ENCODE data around the gene NKTR. TPM values are rescaled to one million over a fixed set of nuclear protein-coding genes. Genes with fewer than 3 reads are reported as not detected.

NKTR gene
- total RNA-seq, 1 experiment from 2014 or later: 26.9 TPM

DNA sequence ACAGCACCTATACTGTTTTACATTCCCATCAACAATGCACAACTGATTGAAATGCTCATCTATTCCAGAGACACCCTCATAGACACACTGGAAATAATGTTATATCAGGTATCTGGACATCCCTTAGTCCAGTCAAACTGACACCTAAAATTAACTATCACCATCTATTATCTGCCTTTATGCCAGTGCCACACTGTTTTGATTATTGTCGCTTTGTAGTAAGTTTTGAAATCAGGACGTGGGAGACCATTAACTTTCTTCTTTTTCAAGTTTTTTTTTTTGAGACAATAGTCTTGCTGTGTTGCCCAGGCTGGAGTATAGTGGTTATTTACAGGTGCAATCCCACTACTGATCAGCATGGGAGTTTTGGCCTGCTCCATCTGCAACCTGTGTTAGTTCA is 75.4 kb downstream of the NKTR start:
- DNase-seq (ENCODE audit: extremely low read depth, low read depth): no peak

DNA sequence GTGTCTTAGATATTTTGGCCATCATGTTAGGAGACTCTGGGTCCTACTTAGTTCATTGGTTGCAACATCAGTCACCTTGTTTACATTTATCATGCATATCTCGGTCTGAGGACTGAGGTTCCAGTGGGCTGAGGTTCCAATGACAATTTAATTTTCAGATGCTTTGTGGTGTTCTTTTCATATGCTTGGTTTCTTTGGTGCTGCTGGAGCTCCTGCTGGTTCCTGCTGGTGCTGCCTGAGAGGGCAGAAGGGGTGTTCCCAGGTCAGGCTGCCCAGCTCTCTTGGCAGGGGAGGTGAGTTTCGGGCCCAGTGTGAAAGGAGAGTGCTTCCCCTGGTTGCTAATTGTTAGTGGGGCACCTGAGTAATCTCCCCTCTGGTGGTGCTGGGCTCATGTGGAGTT is 78.0 kb downstream of the NKTR start:
- DNase-seq (ENCODE audit: extremely low read depth, low read depth): no peak

DNA sequence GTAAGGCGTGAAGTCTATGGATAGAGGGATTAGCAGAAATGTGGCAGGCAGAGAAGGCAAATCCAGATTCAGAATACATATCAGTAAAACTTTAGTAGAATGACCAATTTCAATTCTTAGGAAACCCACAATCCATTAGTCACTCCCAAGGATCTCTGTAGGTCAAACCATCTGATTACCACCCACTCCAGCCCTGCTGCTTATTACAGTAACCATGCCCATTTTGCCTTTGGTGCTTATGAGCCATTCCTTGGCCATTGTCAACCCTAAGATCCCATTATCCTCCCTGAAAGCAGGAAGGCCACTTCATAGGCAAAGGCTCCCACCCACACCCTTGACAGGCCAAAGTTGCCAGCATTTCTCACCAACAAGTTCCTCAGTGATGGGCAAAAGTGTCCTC is 79.8 kb downstream of the NKTR start:
- no peak for DNase-seq (ENCODE audit: extremely low read depth, low read depth)

DNA sequence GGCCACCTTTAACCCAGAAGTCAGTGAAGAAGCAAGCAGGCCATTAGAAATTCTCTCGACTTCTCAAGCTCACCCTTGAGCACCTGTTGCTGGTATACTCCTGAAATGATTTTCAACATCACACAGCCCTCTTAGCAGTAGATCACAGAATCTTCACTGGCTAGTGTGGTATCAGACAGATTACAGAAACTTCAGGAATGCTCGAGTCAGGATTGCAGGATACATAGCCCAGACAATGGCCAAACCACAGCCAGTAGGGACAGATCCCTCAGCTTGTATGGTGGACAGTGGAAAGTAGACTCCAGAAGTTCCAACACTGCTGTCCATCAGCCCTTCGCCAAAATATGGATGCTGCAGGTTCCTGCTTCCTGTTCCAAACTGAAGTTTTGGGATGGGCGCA is 80.3 kb downstream of the NKTR start:
- no peak for DNase-seq (ENCODE audit: extremely low read depth, low read depth)

DNA sequence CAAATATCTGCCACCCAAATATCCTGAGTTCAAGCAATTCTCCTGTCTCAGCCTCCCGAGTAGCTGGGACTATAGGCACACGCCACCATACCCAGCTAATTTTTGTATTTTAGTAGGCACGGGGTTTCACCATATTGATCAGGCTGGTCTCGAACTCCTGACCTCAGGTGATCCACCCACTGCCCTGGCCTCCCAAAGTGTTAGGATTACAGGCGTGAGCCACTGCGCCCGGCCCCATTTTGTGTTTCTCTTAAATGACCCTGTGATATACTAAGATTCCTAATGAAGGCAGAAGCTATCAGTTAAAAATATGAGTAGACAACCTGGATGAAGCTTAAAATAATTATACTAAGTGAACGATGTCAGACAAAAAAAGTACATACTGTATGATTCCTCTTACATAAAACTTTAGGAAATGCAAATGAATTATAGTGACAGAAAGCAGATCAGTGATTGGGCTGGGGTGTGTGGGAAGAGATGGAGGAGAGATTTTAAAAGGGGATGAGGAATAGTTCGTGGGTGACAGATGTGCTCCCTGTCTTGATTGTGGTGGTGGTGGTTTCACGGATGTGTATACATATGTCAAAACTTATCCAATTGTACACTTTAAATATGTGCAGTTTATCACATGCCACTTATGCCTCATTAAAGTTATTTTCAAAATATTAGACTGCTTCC is 81.0 kb downstream of the NKTR start:
- DNase-seq (ENCODE audit: extremely low read depth, low read depth): no peak

DNA sequence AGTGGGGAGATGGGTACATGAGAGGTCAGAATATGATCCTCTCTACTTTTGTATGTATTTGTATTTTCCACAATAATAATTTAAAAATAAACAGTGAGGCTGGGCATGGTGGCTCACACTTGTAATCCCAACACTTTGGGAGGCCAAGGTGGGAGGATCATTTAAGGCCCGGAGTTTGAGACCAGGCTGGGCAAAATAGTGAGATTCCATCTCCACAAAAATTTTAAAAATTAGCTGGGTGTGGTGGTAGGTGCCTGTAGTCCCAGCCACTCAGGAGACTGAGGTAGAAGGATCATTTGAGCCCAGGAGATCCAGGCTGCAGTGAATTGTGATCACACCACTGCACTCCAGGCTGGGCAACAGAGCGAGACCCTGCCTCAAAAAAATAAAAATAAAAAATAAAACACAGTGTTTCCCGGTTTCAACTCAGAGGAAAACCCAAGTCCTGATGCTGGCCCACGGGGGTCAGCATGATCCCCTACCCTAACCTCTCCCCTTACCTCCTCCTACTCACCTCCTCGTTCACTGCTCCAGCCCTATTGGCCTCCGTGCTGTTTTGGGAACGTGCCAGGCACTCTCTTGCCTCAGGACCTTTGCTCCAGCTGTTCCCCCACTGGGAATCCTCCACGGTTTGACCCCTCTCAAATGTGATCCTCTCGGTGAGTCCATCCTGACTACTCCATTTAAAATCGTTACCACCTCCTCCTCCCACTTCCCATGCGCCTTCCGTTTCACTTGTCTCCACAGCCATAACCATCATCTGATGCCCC is 82.0 kb downstream of the NKTR start:
- no peak for DNase-seq (ENCODE audit: extremely low read depth, low read depth)

DNA sequence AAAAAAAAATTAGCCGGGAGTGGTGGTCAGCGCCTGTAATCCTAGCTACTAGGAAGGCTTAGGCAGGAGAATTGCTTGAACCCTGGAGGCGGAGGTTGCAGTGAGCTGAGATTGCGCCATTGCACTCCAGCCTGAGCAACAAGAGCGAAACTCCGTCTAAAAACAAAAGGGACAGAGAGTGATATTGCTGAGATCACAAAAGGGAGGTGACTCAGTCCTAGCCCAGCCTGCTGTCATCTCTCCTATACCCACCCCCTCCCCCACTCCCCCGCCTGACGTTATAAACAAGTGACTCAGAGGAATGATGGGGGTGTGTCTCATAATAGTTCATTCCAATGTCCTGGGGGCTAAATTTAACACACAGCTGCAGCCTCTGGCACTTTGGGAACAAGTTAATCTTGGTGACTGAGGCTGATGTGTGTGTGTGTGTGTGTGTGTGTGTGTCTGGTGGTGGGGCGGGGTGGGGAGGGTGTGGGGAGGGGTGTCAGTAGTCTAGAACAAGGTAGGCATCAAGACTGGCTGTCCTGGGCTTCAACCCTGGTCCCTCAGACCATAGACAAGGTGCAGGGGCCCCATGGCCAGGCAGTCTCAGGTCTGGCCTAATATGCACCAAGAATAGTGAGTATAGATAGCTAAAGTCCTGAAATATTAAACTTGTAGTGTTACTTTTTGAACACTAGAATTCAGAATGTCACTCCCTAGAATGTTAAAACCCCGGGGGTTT is 83.6 kb downstream of the NKTR start:
- peak; percentile 78 for DNase-seq (ENCODE audit: extremely low read depth, low read depth)

DNA sequence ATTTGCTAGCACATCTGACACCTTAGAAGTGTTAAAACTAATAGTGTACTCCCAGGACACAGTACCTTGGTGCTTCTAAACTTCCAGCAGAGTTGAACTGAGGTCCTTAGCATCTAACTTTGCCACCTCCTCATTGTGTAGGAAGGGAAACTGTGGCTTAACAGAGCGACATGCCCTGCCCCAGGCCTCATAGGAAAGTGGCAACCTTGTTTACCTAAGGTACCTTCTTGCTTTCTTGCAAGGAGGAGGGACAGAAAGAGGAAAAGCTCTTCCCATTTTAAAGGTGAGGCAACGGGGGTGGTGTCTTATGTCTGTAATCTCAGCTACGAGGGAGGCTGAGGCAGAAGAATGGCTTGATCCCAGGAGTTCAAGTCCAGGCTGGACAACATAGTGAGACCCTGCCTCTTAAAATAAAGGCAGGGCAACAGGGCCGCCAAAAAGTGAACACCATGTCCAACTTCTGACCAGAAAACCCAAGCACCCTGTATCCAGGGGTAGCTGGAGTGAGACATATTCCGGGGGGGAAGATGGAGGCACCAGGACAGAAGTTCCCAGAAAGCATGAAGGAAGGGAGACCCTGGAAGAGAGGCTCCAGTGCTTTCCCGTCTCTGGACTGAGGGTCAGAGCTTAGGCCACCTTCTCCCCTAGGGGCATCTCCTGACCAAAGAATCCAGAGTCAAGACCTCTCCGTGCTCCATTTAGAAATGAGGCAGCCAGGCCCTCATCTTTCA is 84.3 kb downstream of the NKTR start:
- no peak for DNase-seq (ENCODE audit: extremely low read depth, low read depth)

DNA sequence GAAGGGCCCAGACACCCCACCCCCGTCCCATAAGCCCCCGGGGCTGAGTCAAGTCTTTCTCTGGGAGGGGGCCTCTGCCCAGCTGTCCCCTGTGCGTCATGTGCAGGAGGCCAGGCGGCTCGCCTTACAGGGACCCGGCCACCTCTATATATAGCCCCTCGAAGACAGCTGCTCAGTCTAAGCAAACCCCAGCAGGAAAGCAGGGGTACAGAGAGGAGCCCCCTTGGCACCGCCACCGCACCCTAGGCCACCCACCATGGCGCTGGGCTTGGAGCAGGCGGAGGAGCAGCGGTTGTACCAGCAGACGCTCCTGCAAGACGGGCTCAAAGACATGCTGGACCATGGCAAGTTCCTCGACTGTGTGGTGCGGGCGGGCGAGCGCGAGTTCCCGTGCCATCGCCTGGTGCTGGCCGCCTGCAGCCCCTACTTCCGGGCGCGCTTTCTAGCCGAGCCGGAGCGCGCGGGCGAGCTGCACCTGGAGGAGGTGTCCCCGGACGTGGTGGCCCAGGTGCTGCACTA is 84.9 kb downstream of the NKTR start, which contains the start of gene KLHL40:
KLHL40 (plus strand) TSS at position 175 of the 519 bp plus-strand sequence; CDS start at position 257, 82 bp downstream.
- no peak for DNase-seq (ENCODE audit: extremely low read depth, low read depth)

DNA sequence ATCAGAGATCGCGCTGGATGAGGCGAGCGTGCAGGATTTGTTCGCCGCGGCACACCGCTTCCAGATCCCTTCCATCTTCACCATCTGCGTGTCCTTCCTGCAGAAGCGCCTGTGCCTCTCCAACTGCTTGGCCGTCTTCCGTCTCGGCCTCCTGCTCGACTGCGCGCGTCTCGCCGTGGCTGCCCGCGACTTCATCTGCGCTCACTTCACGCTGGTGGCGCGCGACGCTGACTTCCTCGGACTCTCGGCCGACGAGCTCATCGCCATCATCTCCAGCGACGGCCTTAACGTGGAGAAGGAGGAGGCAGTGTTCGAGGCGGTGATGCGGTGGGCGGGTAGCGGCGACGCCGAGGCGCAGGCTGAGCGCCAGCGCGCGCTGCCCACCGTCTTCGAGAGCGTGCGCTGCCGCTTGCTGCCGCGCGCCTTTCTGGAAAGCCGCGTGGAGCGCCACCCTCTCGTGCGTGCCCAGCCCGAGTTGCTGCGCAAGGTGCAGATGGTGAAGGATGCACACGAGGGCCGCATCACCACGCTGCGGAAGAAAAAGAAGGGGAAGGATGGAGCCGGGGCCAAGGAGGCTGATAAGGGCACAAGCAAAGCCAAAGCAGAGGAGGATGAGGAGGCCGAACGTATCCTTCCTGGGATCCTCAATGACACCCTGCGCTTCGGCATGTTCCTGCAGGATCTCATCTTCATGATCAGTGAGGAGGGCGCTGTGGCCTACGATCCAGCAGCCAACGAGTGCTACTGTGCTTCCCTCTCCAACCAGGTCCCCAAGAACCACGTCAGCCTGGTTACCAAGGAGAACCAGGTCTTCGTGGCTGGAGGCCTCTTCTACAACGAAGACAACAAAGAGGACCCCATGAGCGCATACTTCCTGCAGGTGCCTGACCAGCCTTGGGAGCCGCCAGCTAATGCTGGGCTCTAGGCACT is 85.7 kb downstream of the NKTR start:
- no peak for DNase-seq (ENCODE audit: extremely low read depth, low read depth)

DNA sequence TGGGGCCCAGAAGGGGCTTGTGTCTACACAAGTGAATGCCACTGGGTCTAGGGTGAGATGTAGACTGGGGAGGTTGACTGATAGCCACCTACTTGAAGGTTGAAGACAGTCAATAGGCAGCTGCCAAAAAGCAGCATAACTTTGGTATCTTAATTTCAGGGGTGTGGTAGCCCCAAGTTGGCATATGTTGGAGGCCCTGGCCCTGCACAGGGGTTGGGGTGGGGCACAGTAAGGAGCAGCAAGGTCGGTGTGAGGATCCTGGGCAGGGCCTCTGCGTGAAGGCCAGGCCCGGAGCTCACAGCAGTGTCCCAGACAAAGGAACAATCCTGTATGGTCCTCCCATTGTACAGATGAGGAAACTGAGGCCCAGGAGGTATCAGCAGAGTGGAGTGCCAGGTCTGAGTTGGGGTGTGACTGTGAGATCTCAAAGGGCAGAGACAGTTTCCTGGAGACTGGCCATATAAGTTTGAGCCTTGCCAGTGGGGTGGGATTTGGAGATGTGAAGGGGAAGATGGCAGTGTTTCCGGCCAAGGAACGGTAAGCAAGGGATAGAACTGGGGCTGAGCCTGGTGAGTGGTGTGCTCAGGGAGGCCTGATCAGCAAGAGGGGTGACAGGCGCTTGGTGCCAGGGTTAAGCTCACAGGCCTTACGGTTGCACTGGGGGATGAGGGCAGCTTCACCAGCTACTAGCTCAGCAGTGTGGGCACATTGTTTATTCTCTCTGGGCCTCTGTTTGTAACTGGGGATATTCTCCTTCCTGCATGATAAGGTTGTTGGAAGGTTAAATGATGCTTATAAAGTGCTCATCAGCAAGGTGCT is 86.6 kb downstream of the NKTR start:
- DNase-seq (ENCODE audit: extremely low read depth, low read depth): no peak

DNA sequence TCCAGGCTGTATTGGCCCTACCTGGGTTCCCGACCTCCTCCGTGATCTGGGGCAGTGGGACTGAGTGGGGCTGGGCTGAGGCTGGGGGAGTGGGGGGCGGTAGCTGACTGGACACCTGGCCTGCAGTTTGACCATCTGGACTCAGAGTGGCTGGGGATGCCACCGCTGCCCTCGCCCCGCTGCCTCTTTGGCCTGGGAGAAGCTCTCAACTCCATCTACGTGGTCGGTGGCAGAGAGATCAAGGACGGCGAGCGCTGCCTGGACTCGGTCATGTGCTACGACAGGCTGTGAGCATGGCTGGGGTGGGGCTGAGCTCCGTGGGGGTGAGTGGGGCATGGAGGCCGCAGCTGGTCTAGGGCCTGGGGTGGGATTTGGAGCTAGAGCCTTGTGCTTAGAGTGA is 87.5 kb downstream of the NKTR start:
- no peak for DNase-seq (ENCODE audit: extremely low read depth, low read depth)

DNA sequence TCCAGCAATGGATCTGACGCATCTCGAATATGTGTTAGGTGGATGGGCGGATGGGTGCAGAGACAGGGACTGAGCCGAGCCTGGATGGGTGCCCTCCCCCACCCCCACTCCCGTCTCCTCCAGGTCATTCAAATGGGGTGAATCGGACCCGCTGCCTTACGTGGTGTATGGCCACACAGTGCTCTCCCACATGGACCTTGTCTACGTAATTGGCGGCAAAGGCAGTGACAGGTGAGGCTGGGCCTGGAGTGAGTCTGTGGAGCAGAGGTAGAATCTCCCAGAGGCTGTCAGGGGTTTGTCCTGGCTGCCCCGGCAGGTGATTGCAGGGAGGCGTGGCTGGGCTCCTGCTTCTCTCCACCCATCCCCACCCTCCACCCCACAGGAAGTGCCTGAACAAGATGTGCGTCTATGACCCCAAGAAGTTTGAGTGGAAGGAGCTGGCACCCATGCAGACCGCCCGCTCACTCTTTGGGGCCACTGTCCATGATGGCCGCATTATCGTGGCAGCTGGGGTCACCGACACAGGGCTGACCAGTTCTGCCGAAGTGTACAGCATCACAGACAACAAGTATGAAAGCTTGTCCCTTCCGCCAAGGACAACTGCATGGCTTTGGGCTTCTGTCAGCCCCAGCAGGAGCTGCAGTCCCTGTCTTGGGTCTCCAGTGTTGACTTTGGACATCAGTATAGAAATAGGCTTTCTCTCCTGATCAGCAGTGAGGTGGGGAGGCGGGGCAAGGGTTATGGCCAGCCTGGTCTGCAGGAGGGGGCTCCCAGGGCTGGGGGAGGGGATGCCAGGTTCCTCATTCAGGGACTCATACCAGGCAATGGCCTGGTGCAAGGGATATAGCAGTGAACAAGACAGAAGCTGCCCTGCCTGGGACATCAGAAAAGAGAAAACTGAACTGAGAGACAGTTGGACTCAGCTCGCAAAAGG is 88.3 kb downstream of the NKTR start:
- DNase-seq (ENCODE audit: extremely low read depth, low read depth): no peak

DNA sequence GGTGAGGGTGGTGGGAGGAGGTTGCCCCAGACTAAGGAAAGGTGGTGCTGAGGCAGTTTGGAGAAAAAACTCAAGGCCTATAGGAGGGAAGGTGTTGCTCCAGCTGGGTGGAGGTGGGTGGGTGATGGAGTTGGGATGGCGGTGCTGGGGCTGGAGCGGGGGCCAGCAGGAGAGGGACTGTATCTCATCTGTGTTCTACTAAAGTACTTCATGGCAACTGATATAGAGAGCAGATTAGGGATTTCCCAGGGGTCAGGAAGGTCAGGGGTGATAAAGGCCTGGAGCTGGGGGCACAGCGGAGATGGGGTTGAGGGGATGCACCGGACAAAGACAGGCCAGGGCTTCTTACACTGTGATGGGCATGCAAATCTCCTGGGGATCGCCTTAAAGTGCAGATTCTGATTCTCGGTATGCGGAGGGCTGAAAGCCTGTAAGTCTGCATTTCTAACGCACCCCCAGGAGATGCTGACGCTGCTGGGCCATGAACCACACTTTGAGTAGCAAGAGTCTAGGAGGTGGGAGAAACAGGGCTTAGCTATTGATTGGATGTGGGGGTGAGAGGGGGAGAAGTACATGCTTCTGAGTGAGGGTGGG is 89.0 kb downstream of the NKTR start:
- DNase-seq (ENCODE audit: extremely low read depth, low read depth): no peak

DNA sequence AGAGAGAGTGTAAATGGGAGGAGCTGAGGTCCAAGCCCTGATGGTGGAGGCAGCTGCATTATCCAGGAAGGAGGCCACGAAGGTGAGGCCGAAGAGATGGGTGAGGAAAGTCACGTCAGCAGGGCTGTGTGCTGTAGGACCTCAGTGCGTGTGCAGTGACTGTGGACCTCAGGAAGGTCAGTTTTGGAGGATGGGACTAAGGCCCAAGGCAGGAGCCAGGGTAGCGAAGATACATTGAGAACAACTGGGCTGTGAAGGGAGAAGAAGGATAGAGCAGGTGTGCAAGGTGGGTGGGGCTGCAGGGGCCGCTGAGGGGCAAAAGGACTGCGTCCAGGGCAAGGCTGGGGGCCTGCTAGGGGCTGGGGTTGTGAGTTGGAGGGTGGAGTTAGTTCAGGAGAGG is 89.7 kb downstream of the NKTR start:
- DNase-seq (ENCODE audit: extremely low read depth, low read depth): no peak

DNA sequence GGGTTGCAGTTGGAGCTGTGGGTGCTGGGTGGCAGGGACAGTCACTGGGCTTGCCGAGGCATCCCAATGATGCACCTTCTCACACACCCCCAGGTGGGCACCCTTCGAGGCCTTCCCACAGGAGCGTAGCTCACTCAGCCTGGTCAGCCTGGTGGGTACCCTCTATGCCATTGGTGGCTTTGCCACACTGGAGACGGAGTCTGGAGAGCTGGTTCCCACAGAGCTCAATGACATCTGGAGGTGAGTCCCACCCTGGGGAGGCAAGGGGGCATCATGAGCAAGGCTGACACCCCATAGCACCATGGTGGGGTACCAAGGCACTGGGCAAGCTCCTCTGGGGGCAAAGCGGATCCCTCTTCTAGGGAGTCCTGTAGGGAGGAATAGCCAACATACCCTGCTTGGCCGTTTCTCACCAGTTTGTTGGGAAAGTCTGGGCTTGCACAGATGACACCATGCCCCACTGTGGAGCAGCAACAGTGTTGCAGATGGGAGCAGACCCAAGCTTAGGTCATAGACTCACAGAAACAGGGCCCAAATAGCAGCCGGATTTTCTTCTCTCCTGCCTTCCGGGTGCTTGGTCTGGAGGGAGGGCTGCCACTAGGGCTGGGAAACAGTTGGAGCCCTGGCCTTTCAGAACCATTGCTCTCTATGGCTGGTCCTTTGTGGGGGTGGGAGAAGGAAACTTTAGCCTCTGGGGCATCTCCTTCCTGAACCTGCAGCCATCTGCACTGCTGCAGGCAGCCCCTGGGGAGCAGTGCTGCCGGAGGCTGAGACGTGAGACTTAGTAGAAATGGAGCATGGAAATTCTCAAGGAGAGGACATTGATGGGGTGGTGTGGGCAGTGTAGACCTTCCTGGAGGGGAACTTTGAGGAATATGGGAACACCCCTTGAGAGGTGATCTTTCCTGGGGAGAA is 90.5 kb downstream of the NKTR start:
- no peak for DNase-seq (ENCODE audit: extremely low read depth, low read depth)
